ENCODE results near the gene PECR.

DNA sequence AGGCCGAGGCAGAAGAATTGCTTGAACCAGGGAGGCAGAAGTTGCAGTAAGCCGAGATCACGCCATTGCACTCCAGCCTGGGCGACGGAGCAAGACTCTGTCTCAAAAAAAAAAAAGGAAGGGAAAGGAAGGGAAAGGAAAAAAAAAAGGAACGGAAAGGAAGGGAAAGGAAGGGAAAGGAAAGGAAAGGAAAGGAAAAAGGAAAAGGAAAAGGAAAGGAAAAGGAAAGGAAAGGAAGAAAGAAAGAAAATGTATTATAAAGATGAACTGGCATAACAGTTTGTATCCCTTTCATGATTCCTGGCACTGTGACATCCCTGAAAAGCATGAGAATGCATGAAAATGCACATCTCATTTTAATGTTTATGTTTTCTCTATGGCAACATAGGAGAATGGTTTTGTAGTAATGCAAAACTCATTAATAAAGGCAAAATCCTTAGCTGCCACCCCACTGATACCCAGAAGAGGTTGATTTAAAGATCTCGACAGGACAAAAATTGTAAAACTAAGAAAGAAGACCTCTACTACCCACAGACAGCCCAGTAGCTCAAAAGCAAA lies 56.8 kb downstream of the PECR start:
- TF ChIP-seq, protein P1, sequence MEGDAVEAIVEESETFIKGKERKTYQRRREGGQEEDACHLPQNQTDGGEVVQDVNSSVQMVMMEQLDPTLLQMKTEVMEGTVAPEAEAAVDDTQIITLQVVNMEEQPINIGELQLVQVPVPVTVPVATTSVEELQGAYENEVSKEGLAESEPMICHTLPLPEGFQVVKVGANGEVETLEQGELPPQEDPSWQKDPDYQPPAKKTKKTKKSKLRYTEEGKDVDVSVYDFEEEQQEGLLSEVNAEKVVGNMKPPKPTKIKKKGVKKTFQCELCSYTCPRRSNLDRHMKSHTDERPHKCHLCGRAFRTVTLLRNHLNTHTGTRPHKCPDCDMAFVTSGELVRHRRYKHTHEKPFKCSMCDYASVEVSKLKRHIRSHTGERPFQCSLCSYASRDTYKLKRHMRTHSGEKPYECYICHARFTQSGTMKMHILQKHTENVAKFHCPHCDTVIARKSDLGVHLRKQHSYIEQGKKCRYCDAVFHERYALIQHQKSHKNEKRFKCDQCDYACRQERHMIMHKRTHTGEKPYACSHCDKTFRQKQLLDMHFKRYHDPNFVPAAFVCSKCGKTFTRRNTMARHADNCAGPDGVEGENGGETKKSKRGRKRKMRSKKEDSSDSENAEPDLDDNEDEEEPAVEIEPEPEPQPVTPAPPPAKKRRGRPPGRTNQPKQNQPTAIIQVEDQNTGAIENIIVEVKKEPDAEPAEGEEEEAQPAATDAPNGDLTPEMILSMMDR (conservative IDR thresholded peaks at IDR 0.05) = no peak
- no peak for TF ChIP-seq ZFX (IDR thresholded peaks at IDR 0.05)

Measured in C4-2B (cell line).